Epidermal melanocyte (primary cell): Measurements from ENCODE around the gene RBM38.

Experiments
- DNase-seq: peaks from one replicate; pipeline ENCODE4 v3.0.0; 2011; ENCODE audit warnings: low spot score; ENCODE audit not compliant: insufficient read length

The RBM38 gene

DNA sequence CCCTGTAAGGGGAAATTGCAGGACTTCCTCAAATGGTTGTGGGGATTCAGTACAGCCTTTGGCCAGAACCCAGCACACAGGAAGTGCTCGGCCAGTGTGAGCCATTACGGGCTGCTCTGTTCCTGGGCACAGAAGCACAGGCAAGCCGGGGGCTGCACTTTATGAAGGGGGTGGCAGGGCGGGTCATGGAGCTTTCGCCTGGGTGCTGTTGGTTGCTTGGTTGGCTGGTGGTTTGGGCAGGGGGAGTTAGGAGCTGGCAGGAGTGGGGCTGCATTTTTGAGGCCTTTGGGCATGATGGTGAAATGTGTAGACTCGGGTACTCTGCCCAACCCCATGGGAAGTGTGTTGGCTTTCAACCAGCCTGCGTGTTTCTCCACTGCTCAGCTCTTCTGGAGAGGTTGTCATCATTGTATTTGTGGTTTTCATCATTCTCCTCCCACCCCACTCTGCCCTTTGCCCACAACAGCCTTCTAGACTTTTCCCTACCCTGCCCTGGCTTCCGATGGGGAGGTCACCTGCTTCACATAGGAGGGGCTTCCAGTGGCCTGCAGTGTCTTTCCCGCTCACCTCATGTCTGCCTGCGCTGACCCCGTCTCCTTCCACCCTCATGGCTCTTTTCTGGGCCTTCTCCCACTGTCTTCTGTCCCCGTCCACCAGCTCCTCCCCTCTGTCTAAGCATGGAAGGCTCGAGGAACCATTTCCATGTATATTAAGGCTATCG lies 16.1 kb upstream of the RBM38 start:
- no peak for DNase-seq

DNA sequence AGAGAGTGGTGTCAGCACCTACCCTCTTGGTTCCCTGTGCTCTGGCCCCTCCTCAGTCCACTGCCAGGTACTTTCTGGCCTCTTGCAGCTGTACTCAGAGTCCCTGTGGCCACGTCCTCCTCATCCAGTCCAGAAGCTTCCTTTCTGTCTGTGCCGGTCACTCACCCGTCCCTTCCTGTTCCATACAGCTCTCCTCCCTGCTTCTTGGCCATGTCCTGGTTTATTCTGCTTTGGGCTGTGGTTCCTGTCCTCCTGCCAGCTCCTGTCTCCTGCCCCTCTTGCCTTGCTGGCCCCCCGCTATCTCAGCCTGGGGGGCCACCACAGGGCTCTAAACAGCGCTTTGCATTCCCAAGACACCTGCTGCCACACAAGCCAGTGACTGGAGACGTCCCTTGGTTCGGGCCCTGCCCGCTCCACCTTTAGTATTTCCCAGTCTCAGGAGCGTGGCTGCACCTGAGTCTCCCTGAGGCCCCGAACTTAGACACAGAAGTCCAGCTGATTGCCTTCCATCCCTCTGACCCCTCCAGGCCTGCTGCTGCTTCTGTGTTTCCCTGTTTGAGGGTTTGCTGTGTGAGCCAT lies 15.5 kb upstream of the RBM38 start:
- no peak for DNase-seq

DNA sequence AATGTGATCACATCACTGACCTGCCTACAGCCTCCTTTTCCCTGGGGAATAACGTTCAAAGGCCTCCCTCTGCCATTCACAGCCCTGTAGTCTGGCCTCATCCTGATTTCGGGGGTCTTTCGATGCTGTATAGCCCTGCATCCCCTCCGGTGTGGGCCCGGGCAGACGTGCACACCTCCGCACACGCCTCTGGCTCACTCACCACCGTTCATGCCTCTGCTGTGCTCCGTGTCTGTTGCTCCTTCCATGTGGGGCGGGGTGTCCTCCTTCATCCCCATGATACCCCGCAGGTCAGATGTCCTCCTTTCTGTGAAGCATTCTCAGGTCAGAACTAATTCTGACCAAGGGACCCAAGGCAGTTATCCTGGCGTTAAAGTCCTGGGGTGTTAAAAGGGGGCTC lies 13.8 kb upstream of the RBM38 start:
- DNase-seq, result no peak

DNA sequence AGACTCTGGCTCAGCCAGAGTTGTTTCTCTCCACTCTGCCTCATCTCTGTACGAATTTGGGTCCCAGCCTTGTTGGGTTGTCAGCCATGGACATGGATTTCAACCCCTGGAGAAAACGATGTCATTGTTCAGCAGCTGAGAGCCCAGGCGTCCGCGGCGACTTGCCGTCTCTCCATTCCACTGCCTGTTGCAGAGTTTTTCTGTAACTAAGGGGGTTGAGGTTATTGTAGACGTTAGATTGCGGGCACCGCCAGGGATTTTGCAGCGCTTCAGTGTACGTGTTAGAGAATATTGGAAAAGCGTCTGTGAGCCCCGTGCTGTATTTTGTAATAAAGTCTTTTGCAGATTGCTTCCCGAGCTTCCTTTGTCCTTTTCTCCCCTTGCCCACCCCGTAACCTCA lies 13.1 kb upstream of the RBM38 start:
- DNase-seq, result no peak

DNA sequence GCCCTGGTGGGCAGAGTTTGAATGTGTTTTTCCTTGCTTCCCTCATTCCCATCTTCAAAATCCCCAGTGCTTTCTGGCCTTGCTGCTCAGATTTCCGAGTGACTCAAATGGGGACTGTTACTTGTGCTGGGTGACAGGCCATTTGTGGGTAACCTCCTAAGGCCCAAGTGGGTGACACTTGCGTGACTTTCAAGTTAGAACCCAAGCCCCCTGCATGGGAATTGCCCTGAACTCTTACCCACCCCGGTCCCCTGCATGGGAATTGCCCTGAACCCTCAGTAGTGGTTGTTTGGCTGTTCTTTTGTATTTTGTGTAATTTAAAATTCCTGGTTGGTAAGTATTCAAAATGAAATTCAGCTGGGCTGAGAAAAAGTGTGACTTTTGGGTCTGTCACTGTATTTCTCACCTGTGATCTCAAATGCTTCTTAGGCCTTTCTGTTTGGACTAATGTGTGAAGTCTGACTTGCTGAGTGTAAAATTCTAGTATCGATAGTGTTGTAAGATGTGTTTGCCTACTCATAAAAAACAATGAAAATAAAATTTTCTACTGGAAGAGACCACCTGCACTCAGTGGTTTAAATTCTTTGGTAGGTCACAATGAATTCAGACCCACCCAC lies 12.4 kb upstream of the RBM38 start:
- no peak for DNase-seq

DNA sequence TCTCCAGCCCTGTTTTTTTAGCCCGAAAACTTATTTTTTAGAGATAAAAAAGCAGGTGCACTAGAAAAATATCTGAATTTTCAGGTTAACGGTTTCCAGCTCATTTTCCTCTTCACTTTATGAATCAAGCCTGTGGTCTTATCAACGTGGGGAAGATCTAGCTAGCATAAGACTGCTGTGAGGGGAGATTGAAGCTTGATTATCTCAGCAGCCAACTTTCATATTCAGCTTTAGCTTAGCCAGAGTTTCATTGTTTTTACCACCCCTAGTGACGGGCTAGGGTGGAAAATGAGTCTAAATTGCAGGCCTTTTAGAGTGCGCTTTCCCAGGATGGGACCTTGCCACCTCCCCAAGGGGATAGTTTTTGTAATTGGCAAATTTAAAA lies 11.9 kb upstream of the RBM38 start:
- DNase-seq, result no peak

DNA sequence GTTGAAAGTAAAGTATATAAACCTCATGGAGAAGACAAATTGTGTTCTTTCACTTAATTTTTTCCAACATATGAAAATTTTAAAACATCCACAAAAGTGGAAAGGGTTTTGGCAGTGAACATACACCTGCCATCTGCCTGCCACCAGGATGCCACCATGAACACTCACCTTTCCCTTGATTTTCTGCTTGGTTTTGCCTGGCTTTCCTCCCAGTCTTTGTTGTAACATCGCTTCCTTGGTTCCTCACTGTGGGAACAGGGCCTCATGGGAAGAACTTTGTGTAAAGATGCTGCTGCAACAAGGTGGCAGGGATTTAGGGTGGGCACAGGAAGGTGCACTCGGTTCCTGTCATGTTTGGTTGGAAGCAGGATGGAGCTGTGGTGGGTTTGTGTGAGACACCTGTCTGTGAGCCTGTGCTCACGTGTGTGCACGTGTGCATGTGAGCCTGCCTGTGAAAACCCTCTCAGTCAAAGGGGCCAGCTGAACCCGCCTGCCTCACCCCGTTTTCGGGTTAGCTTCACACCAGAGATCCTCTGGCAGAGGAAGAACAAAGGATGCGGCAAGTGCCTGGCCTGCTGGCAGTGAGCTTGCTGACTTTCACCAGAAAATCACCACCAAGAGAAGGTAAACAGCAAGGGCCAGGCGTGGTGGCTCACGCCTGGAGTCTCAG lies 11.0 kb upstream of the RBM38 start:
- no peak for DNase-seq

DNA sequence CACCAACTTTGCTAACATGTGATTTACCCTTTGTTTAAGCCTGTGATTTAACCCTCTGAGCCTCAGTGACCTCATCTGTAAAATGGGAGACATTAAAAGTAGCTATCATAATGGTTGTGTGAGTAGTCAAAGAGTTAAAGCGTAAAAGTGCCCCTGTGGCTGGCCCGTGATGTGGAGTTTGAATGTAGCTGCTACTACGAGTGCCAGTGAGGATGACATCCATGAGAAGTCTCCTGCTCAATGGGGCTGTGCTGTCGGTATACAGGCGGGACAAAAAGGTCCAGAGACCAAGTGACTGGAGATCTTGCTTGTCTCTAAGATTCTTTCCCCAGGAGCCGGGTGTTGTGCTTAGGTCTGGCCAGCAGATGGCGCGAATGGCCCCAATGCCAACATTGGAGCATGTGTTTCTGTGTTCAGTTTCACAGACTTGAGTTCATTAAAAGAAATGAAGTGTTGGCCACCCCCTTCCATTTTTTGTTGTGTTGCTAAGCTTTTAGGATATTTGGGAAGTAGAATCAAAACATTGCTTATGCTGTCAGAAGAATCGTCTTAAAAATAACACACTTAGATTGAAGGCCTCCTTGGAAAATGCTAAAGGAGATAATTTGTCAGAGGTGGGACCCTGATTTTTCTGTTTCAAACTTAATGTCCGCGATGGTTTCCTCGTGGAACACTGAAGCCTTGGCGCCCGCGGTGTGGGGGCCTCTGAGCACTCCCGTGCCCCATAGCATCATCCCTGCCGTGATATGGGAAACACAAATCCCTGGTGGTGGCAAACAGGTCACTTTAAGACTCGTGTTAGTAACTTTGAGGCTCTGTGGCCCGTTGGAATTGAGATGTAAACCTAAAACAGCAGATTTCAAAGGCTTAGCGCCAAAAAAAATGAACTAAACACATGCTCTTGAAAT lies 9.3 kb upstream of the RBM38 start:
- peak; percentile 93 for DNase-seq

DNA sequence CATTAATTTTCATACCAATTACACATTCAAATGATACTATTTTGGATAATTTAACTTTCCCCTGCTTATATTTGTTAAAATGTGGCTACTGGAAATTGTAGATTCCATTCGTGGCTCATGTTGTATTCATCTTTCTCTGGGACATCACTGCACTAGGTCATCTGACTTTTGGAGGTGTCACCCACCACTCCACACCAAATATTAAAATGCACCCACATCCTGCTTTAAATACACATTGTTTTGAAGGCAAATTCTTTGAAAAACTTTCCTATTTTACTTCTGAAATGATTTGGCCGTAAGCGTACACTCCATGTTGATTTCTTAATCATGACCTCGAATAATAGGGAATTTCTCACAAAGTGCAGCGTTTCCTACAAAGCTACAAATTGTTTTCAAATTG lies 8.7 kb upstream of the RBM38 start:
- DNase-seq, result no peak

DNA sequence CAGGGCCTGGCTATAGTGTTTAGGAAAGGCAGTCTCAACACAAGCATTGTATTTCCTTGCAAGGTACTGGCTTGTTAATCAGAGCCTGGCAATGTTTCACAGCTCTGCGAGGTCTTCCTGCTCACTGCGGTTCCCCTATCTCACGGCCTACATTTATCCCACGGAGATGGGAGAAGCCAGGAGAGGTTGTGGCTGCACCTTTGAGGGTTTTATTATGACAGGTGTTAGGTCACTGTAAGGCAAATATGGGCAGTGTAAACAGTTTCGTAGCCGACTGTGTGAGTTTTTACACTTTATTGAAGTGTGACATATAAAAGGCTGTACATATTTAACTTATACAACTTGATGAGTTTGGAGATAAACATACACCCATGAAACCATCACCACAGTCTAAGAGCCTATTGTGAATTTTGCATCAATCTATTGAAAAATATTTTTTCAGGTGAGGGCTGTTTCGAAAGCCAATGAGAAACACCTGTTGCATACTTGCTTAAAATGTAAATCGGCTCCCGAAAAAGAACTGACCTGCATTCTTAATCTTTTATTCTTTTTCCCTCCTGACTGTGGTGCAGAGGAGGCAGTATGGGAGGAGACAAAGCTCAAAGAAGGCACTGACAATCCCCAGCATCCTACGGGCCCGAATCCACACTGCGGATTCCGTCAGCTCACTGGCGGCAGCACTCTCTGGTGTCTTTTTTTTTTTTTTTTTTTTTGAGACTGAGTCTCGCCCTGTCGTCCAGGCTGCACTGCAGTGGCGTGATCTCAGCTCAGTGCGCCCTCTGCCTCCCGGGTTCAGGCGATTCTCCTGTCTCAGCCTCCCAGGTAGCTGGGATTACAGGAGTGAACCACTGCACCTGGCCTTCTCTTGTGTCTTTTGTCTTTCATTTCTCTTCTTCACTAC lies 7.5 kb upstream of the RBM38 start:
- DNase-seq, result no peak

DNA sequence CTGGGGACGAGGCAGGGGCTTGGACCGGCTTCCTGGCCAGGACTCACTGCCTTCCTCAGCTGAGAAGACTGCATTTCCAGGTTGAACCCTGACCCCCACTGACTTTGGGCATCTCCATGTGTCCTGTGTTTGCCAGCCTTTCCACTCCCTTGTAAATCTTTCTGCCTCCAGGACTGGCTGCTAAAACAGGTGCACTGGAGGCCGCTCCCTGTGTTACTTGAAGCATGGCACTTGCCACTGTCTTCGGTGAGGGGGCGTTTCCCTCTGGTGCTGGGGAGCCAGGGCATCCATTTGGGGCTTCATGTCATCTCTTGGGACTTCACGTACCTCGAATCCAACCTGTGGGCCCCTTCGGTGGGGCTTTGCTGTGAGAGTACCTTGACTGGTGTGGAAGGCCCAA lies 6.7 kb upstream of the RBM38 start:
- no peak for DNase-seq

DNA sequence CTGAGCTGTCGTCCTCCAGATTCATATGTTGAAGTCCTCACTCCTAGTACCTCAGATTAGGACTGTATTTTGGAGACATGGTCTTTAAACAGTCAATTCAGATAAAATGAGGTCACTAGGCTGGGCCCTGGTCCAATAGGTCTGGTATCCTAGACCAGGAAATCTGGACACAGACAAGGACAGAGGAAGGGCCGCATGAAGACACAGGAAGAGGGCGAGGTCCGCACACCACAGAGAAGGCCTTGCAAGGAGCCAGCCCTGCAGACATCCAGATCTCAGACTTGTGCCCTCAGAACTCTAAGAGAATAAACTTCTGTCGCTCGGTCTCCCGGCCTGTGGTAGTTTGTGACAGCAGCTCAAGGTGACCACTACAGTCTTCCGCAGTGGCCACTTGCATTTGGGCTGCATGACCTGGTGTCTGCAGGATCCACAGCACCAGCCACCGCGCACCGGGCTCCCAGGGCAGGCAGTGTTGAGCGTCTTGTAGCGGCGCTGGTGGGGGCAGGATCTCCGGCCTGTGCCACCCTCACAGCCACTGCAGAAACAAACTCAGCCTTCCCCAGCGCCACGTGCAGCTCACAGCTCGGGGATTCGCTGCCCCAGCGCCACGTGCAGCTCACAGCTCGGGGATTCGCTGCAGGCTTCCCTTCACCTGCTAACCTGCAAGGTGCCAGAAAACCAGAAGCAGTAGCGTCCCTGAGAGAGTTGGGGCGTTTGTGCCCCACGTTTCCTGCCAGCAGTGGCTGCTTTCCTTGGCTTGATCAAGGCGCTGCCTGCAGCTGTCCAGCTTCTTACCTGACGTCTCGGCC lies 6.0 kb upstream of the RBM38 start:
- no peak for DNase-seq

DNA sequence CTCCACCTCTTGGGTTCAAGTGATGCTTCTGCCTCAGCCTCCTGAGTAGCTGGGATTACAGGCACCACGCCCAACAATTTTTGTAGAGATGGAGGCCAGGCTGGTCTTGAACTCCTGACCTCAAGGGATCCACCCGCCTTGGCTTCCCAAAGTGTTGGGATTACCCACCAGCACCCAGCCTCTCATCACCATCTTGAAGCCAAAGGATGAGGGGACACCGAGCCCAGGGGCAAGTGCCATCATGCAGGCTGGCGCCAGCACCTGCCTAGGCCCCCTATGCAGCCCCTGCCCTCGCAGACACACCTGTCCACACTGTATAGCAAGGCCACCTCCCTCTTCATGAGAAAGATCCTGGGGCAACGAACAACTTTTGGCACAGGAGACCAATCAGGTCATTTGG lies 5.3 kb upstream of the RBM38 start:
- no peak for DNase-seq

DNA sequence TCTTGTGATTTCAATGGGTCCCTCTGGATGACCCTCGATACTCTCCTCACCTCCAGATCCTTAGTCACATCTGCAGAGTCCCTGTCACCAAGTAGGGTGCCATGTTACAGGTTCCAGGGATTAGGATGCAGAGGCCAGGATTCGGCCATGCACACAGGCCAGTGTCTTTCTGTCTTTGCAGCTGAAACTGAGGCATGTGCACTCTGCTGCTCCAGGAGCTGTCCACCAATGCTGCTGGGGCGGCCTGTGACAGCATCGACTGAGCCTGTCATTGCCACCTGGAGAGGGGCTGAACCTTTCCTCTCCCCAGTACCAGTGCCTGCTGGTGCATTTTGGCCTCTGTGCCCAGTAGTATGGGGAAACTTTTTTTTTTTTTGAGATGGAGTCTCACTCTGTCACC lies 4.4 kb upstream of the RBM38 start:
- no peak for DNase-seq

DNA sequence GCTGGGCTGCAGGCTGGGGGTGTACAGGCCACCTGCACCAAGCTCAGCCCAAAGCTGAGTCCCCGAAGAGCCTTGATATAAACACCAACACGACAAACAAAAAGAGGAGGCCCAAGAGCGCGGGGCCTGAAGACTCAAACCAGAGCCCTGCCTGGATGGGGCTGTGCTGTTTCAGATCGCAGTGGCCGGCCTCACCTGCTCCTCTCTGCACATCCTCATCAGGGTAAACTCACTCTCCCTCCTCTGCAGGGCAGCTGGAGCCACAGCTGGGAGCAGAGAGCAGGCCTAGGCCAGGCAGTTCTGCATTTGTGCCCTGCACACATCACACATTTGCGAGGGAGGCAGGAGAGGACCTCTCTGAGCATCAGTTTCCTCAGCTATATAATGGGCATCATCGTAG lies 3.7 kb upstream of the RBM38 start:
- no peak for DNase-seq

DNA sequence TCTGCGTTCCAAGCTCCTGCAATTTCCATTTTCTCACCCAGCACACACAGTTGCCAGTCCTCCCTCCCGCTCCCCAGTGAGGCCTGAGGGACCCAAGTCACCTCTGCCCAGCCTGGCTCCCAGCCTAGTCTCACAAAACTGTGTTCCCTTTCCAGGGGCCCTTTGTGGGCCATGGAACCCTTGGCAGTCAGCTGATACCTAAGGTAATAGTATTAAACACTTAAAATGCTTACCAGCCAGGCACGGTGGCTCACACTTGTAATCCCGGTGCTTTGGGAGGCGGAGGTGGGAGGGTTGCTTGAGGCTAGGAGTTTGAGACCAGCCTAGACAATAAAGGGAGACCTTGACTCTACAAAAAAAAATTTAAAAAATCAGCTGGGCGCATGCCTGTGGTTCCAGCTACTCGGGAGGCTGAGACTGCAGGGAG lies 3.2 kb upstream of the RBM38 start:
- no peak for DNase-seq

DNA sequence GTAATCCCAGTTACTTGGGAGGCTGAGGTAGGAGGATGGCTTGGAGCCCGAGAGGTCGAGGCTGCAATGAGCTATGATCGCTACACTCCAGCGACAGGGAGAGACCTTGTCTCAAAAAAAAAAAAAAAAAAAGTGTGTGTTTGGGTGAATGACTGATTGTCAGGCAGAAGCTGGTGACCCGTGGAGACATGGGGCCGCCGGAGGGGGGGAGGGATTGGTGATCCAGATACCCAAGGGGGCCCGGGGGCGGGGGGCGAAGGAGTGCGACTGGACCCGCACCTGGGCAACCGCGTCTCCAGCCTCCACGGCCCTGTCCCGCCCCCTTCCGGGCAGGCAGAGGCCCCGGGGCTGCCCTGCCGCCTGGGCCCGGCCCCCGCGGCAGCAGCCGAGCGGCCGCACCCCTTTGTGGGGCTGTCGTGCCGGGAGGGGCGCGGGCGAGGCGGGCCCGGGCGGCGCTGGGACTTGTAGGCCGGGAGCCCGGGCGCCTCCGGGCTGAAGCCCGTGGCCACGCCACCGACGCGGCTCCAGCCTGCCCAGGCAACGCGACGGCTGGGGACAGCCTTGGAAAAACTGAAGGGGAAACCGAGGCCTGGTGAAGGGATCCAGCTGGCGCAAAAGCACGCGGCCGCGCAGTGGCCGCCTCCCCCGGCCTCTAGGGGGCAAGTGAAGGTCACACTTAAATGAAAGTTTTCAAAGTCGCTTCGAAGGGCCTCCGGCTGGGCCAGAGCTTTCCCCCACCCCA lies 2.1 kb upstream of the RBM38 start:
- no peak for DNase-seq

DNA sequence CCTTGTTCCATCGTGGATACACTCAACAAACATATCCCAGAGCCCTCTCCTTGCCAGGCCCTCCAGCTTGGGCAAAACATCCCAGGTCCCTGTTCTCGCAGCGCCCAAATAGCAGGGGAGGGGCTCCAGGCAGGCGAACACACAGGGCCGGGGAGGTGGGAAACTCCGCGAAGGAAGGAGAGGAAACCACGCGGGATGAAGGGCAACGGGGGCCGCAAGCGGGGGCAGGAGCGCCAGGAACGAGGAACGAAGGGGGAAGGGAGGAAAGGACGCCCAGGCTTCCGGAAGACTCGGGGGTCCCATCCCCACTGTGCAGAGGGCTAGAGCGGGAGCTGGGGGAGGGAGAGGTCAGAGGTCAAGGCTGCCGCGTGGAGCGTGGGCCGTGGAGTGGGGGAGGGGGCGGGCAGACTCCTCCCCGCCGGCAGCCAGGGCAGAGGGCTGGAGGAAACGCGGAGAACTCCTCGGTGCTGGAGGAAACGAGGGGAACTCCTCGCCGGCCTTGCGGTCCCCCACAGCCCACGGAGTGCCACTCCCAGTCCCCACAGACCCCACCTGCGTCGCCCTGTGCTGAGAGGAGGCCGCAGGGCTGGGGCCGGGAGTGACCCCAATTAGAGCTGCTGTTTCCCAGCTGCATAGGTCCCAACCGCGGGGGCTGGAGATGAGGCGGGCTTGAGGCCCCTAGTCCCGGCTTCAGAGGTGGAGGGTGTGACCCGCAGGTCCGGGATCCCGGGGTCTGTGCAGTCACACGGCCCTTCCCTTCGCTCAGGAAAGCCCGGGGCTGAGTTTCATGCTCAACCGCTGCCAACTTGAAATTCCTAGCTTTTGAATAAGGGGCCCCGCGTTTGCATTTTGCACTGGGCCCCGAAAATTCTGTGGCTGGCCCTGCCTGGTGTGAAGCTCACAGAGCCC lies 1.2 kb upstream of the RBM38 start:
- no peak for DNase-seq
